ENCODE results near the gene YY1AP1. TPM values are rescaled to one million over a fixed set of nuclear protein-coding genes. Genes with fewer than 3 reads are reported as not detected.
A peak's percentile ranks its signal among the peaks of the same experiment; 100 is the strongest.
"Not testable (repeated sequence)": the region's sequence is repeated elsewhere in the genome, so short reads cannot be mapped to it uniquely, and the experiment has no call there.

YY1AP1 gene
- total and polyA plus RNA-seq, 2 donors (not counting 1 experiment from before 2014, with no cell fraction given), result 70.8 to 86.4 TPM

GRCh38 chr1:155645648-155646047 is 42.9 kb downstream of the YY1AP1 start:
- H3K79me2 ChIP-seq (ENCODE audit: control insufficient read depth, insufficient read depth, low read length), result no peaks in the 10 kb centered on the region
- TF ChIP-seq EZH2 (IDR thresholded peaks at IDR 0.05; ENCODE audit: low read length, missing control alignments) (no peak), CTCF (conservative IDR thresholded peaks at IDR 0.05 in 1 of 2, IDR thresholded peaks at IDR 0.05 in 1 of 2; ENCODE audit: low read depth in 1 of 2, low read length in 2 of 2) (no peak)
- H3K4me2 ChIP-seq (ENCODE audit: extremely low read depth, insufficient read depth, low read length), result peak overlapping the region; percentile 38
- no peaks in the 10 kb centered on the region for H4K20me1 ChIP-seq (ENCODE audit: control insufficient read depth, extremely low read depth, insufficient read depth, low read length)
- no peak overlapping the region for H3K27ac ChIP-seq (ENCODE audit: insufficient read depth, low read length)
- H3K9me3 ChIP-seq (ENCODE audit: control insufficient read depth, insufficient read depth, low read depth, low read length), result no peaks in the 10 kb centered on the region
- H3K36me3 ChIP-seq (ENCODE audit: control insufficient read depth, insufficient read depth, low read length), result no peaks in the 10 kb centered on the region
- H3K9ac ChIP-seq (ENCODE audit: insufficient read depth, low read length), result no peak overlapping the region
- no peak overlapping the region for H2AFZ ChIP-seq (ENCODE audit: low read length)
- H3K27me3 ChIP-seq (ENCODE audit: control insufficient read depth, insufficient read depth, low read length), result no peaks in the 10 kb centered on the region
- DNase-seq (ENCODE audit: low read depth in 2 of 2), result peak in 1 of 2 donors; percentile 48
- no peaks in the 10 kb centered on the region for H3K4me1 ChIP-seq (ENCODE audit: control insufficient read depth, extremely low read depth, insufficient read depth, low read length)
- H3K4me3 ChIP-seq (replicated peaks in 1 of 4; ENCODE audit: control extremely low read depth in 1 of 4, insufficient read depth in 1 of 4, low read depth in 3 of 4, low read length in 4 of 4), result no peak overlapping the region

- Histone ChIP-seq H4K20me1 (ENCODE audit: control insufficient read depth, extremely low read depth, insufficient read depth, low read length) (no peaks in the 10 kb centered on the region), H3K79me2 (ENCODE audit: control insufficient read depth, insufficient read depth, low read length) (no peaks in the 10 kb centered on the region), H3K4me1 (ENCODE audit: control insufficient read depth, extremely low read depth, insufficient read depth, low read length) (no peaks in the 10 kb centered on the region), H2AFZ (ENCODE audit: low read length) (no peak overlapping the region), H3K27me3 (ENCODE audit: control insufficient read depth, insufficient read depth, low read length) (no peaks in the 10 kb centered on the region), H3K27ac (ENCODE audit: insufficient read depth, low read length) (no peak overlapping the region), H3K4me2 (ENCODE audit: extremely low read depth, insufficient read depth, low read length) (peak overlapping the region; percentile 38), H3K4me3 (replicated peaks in 1 of 4; ENCODE audit: control extremely low read depth in 1 of 4, insufficient read depth in 1 of 4, low read depth in 3 of 4, low read length in 4 of 4) (no peak overlapping the region), H3K9me3 (ENCODE audit: control insufficient read depth, insufficient read depth, low read depth, low read length) (no peaks in the 10 kb centered on the region), H3K36me3 (ENCODE audit: control insufficient read depth, insufficient read depth, low read length) (no peaks in the 10 kb centered on the region), H3K9ac (ENCODE audit: insufficient read depth, low read length) (no peak overlapping the region)
- no peak for DNase-seq (ENCODE audit: low read depth in 2 of 2)
- no peak for TF ChIP-seq EZH2 (IDR thresholded peaks at IDR 0.05; ENCODE audit: low read length, missing control alignments)
These were observed 43.5 kb downstream of the YY1AP1 start for GRCh38 chr1:155645034-155645598.

GRCh38 chr1:155643230-155643629 is 45.3 kb downstream of the YY1AP1 start:
- DNase-seq (ENCODE audit: low read depth in 2 of 2), result no peak
- TF ChIP-seq EZH2 (IDR thresholded peaks at IDR 0.05; ENCODE audit: low read length, missing control alignments) (no peak), CTCF (conservative IDR thresholded peaks at IDR 0.05 in 1 of 2, IDR thresholded peaks at IDR 0.05 in 1 of 2; ENCODE audit: low read depth in 1 of 2, low read length in 2 of 2) (no peak)
- H3K27ac ChIP-seq (ENCODE audit: insufficient read depth, low read length), result no peak overlapping the region
- H3K27me3 ChIP-seq (ENCODE audit: control insufficient read depth, insufficient read depth, low read length), result no peaks in the 10 kb centered on the region
- H3K4me2 ChIP-seq (ENCODE audit: extremely low read depth, insufficient read depth, low read length), result no peak overlapping the region
- H3K36me3 ChIP-seq (ENCODE audit: control insufficient read depth, insufficient read depth, low read length), result no peaks in the 10 kb centered on the region
- no peak overlapping the region for H3K4me3 ChIP-seq (replicated peaks in 1 of 4; ENCODE audit: control extremely low read depth in 1 of 4, insufficient read depth in 1 of 4, low read depth in 3 of 4, low read length in 4 of 4)
- no peaks in the 10 kb centered on the region for H4K20me1 ChIP-seq (ENCODE audit: control insufficient read depth, extremely low read depth, insufficient read depth, low read length)
- no peaks in the 10 kb centered on the region for H3K9me3 ChIP-seq (ENCODE audit: control insufficient read depth, insufficient read depth, low read depth, low read length)
- no peaks in the 10 kb centered on the region for H3K79me2 ChIP-seq (ENCODE audit: control insufficient read depth, insufficient read depth, low read length)
- H3K4me1 ChIP-seq (ENCODE audit: control insufficient read depth, extremely low read depth, insufficient read depth, low read length), result no peaks in the 10 kb centered on the region
- H2AFZ ChIP-seq (ENCODE audit: low read length), result no peak overlapping the region
- no peak overlapping the region for H3K9ac ChIP-seq (ENCODE audit: insufficient read depth, low read length)

- H3K27ac ChIP-seq (ENCODE audit: insufficient read depth, low read length); H3K4me3 ChIP-seq (replicated peaks in 1 of 4; ENCODE audit: control extremely low read depth in 1 of 4, insufficient read depth in 1 of 4, low read depth in 3 of 4, low read length in 4 of 4); H3K36me3 ChIP-seq (ENCODE audit: control insufficient read depth, insufficient read depth, low read length); H4K20me1 ChIP-seq (ENCODE audit: control insufficient read depth, extremely low read depth, insufficient read depth, low read length); H3K9me3 ChIP-seq (ENCODE audit: control insufficient read depth, insufficient read depth, low read depth, low read length); H3K4me2 ChIP-seq (ENCODE audit: extremely low read depth, insufficient read depth, low read length); H2AFZ ChIP-seq (ENCODE audit: low read length); H3K27me3 ChIP-seq (ENCODE audit: control insufficient read depth, insufficient read depth, low read length); H3K4me1 ChIP-seq (ENCODE audit: control insufficient read depth, extremely low read depth, insufficient read depth, low read length); DNase-seq (ENCODE audit: low read depth in 2 of 2); H3K79me2 ChIP-seq (ENCODE audit: control insufficient read depth, insufficient read depth, low read length); H3K9ac ChIP-seq (ENCODE audit: insufficient read depth, low read length): not testable (repeated sequence)
These were observed 45.9 kb downstream of the YY1AP1 start for GRCh38 chr1:155642559-155643180.

Data from fibroblast of lung (primary cell).